Activated CD4-positive, alpha-beta memory T cell treated with anti-CD3 and anti-CD28 coated beads for 36 hours (primary cell): Measurements from ENCODE around the gene KSR1. TPM values are rescaled to one million over a fixed set of nuclear protein-coding genes. Genes with fewer than 3 reads are reported as not detected.
A peak's percentile ranks its signal among the peaks of the same experiment; 100 is the strongest.

Source experiments
- CTCF ChIA-PET: fragments of 350-600 bp; sonication (Branson Sonifier 250); formaldehyde crosslinking; loops from one replicate; lab custom pipeline; 2021; ENCODE audit warnings: antibody characterized with exemption, inconsistent platforms; lab: Charles Lee
- POLR2A ChIA-PET: fragments of 350-600 bp; sonication (Branson Sonifier 250); formaldehyde crosslinking; loops from one replicate; lab custom pipeline; 2021; ENCODE audit warnings: antibody characterized with exemption; lab: Charles Lee
- DNase-seq: peaks from one replicate; pipeline ENCODE4 v3.0.0-alpha.2; 2020
- H3K27ac Mint-ChIP-seq: one replicate; pipeline ENCODE4 v1.8.0; 2021; ENCODE audit warnings: mixed read lengths
- H3K27me3 Mint-ChIP-seq: one replicate; pipeline ENCODE4 v1.8.0; 2021; ENCODE audit warnings: mixed read lengths
- H3K36me3 Mint-ChIP-seq: one replicate; pipeline ENCODE4 v1.8.0; 2021; ENCODE audit warnings: mixed read lengths
- H3K4me1 Mint-ChIP-seq: one replicate; pipeline ENCODE4 v1.8.0; 2021; ENCODE audit warnings: low read depth, mixed read lengths
- H3K4me3 Mint-ChIP-seq: one replicate; pipeline ENCODE4 v1.8.0; 2021; ENCODE audit warnings: mild to moderate bottlenecking, mixed read lengths
- H3K9me3 Mint-ChIP-seq: one replicate; pipeline ENCODE4 v1.8.0; 2021; ENCODE audit warnings: mixed read lengths
- intact Hi-C: fragments of 100-400 bp; cut with micrococcal nuclease; formaldehyde crosslinking; loops from one replicate; pipeline ENCODE4 v1.15.1; 2023
- total RNA-seq, 2 experiments: library from RNA; stranded (reverse); gene quantifications; one replicate each; pipeline ENCODE4 v1.2.3, GENCODE V29; 2021

Gene KSR1
- total RNA-seq, 2 experiments from 2014 or later = 55.0 to 60.8 TPM

- Mint-ChIP-seq H3K27me3 (peaks cover 2% of the 10 kb centered on the region), H3K9me3 (no peaks in the 10 kb centered on the region), H3K4me3 (peak overlapping the region; percentile 64), H3K36me3 (peaks cover 5% of the 10 kb centered on the region), H3K4me1 (peaks cover 78% of the 10 kb centered on the region), H3K27ac (peak overlapping the region; percentile 90)
- POLR2A ChIA-PET = interaction anchor here (0.6 to 2.8 kb wide), 13 partner anchors 13 to 250 kb away, joined by 3 to 47 read pairs (median 3); partner anchors contain the start of gene KSR1
- CTCF ChIA-PET = interaction anchor here (0.6 to 3.1 kb wide), 16 partner anchors 22 to 261 kb away, joined by 3 to 16 read pairs (median 4); partner anchors contain the start of gene KSR1
- intact Hi-C loops = loop anchor here (1.0 to 2.0 kb wide), 6 partner anchors 16 to 78 kb away; no protein-coding TSS in a partner anchor
- peak; percentile 92 for DNase-seq
Observed at GRCh38 chr17:27544350-27545131, 88.3 kb downstream of the KSR1 start.

- Mint-ChIP-seq H3K27ac (peak overlapping the region; percentile 90), H3K9me3 (no peaks in the 10 kb centered on the region)
- POLR2A ChIA-PET = interaction anchor here (1.9 to 2.4 kb wide), 3 partner anchors 72 to 88 kb away, joined by 9 to 12 read pairs (median 11); partner anchors contain the start of gene KSR1
Observed at GRCh38 chr17:27545562-27546229, 89.4 kb downstream of the KSR1 start.

GRCh38 chr17:27546624-27547300 lies 90.5 kb downstream of the KSR1 start:
- H3K27ac Mint-ChIP-seq = peak overlapping the region; percentile 90
- no peak for DNase-seq
- H3K4me1 Mint-ChIP-seq = peaks cover 60% of the 10 kb centered on the region
- CTCF ChIA-PET = interaction anchor here (0.9 to 3.1 kb wide), 9 partner anchors 18 to 214 kb away, joined by 3 to 16 read pairs (median 4); partner anchors contain the start of gene KSR1
- H3K4me3 Mint-ChIP-seq = no peak overlapping the region
- H3K27me3 Mint-ChIP-seq = peaks cover 2% of the 10 kb centered on the region
- intact Hi-C loops = no loop called here
- H3K36me3 Mint-ChIP-seq = peaks cover 11% of the 10 kb centered on the region
- no peaks in the 10 kb centered on the region for H3K9me3 Mint-ChIP-seq
- POLR2A ChIA-PET = interaction anchor here (1.1 to 2.4 kb wide), 3 partner anchors 73 to 80 kb away, joined by 3 to 12 read pairs (median 11); no protein-coding TSS in a partner anchor

More at GRCh38 chr17:27545562-27546229, 89.4 kb downstream of the KSR1 start:
- Mint-ChIP-seq H3K27me3 (peaks cover 2% of the 10 kb centered on the region), H3K4me1 (peaks cover 66% of the 10 kb centered on the region), H3K4me3 (no peak overlapping the region), H3K36me3 (peaks cover 5% of the 10 kb centered on the region)
- DNase-seq = no peak
- intact Hi-C loops = loop anchor here (2.0 kb wide), 2 partner anchors 17 to 55 kb away; no protein-coding TSS in a partner anchor
- CTCF ChIA-PET = interaction anchor here (0.9 to 3.1 kb wide), 14 partner anchors 19 to 191 kb away, joined by 3 to 16 read pairs (median 5); partner anchors contain the start of gene KSR1

- H3K27me3 Mint-ChIP-seq = peaks cover 2% of the 10 kb centered on the region
- peaks cover 15% of the 10 kb centered on the region for H3K36me3 Mint-ChIP-seq
- intact Hi-C loops = no loop called here
- no peak for DNase-seq
- peak overlapping the region; percentile 90 for H3K27ac Mint-ChIP-seq
- H3K4me1 Mint-ChIP-seq = peaks cover 59% of the 10 kb centered on the region
- POLR2A ChIA-PET = interaction anchor here (0.9 to 2.4 kb wide), 4 partner anchors 13 to 81 kb away, joined by 3 to 12 read pairs (median 7); no protein-coding TSS in a partner anchor
- H3K9me3 Mint-ChIP-seq = no peaks in the 10 kb centered on the region
- H3K4me3 Mint-ChIP-seq = no peak overlapping the region
- CTCF ChIA-PET = interaction anchor here (0.9 to 2.9 kb wide), 5 partner anchors 22 to 214 kb away, joined by 3 to 9 read pairs (median 3); no protein-coding TSS in a partner anchor
Observed at GRCh38 chr17:27547301-27547683, 91.0 kb downstream of the KSR1 start.

GRCh38 chr17:27548369-27548768 lies 92.1 kb downstream of the KSR1 start:
- CTCF ChIA-PET = interaction anchor here (1.4 kb wide), 1 partner anchor 82 kb away, joined by 3 read pairs; no protein-coding TSS in a partner anchor
- Mint-ChIP-seq H3K4me3 (no peak overlapping the region), H3K4me1 (peaks cover 57% of the 10 kb centered on the region), H3K9me3 (no peaks in the 10 kb centered on the region), H3K27ac (no peak overlapping the region), H3K36me3 (peaks cover 20% of the 10 kb centered on the region), H3K27me3 (peaks cover 2% of the 10 kb centered on the region)
- POLR2A ChIA-PET = interaction anchor here (0.6 kb wide), 1 partner anchor 82 kb away, joined by 4 read pairs; no protein-coding TSS in a partner anchor
- no peak for DNase-seq
- intact Hi-C loops = no loop called here

- Mint-ChIP-seq H3K27me3 (peaks cover 2% of the 10 kb centered on the region), H3K4me3 (no peak overlapping the region), H3K36me3 (peaks cover 17% of the 10 kb centered on the region), H3K4me1 (peaks cover 47% of the 10 kb centered on the region), H3K27ac (no peak overlapping the region), H3K9me3 (no peaks in the 10 kb centered on the region)
- ChIA-PET POLR2A (no interaction called here), CTCF (interaction anchor here (0.8 kb wide), 1 partner anchor 50 kb away, joined by 3 read pairs; no protein-coding TSS in a partner anchor)
- no peak for DNase-seq
- intact Hi-C loops = no loop called here
Observed at GRCh38 chr17:27549251-27549893, 93.1 kb downstream of the KSR1 start.

GRCh38 chr17:27550291-27550930 lies 94.2 kb downstream of the KSR1 start:
- Mint-ChIP-seq H3K27me3 (no peaks in the 10 kb centered on the region), H3K27ac (no peak overlapping the region), H3K36me3 (peaks cover 18% of the 10 kb centered on the region), H3K4me1 (peaks cover 43% of the 10 kb centered on the region), H3K9me3 (no peaks in the 10 kb centered on the region), H3K4me3 (no peak overlapping the region)
- ChIA-PET CTCF (interaction anchor here (0.6 to 1.1 kb wide), 2 partner anchors 13 to 49 kb away, joined by 3 to 4 read pairs; no protein-coding TSS in a partner anchor), POLR2A (interaction anchor here (0.5 kb wide), 1 partner anchor 13 kb away, joined by 3 read pairs; no protein-coding TSS in a partner anchor)
- intact Hi-C loops = no loop called here
- DNase-seq = no peak

GRCh38 chr17:27550974-27551505 lies 94.8 kb downstream of the KSR1 start:
- POLR2A ChIA-PET = interaction anchor here (0.5 kb wide), 1 partner anchor 13 kb away, joined by 3 read pairs; no protein-coding TSS in a partner anchor
- DNase-seq = no peak

GRCh38 chr17:27551701-27552248 lies 95.5 kb downstream of the KSR1 start:
- Mint-ChIP-seq H3K27me3 (no peaks in the 10 kb centered on the region), H3K36me3 (peaks cover 21% of the 10 kb centered on the region), H3K9me3 (no peaks in the 10 kb centered on the region), H3K4me1 (peaks cover 29% of the 10 kb centered on the region), H3K4me3 (no peak overlapping the region), H3K27ac (no peak overlapping the region)
- DNase-seq = no peak
- ChIA-PET POLR2A (no interaction called here), CTCF (no interaction called here)
- intact Hi-C loops = no loop called here

More at GRCh38 chr17:27550974-27551505, 94.8 kb downstream of the KSR1 start:
- no peaks in the 10 kb centered on the region for H3K9me3 Mint-ChIP-seq
- H3K4me1 Mint-ChIP-seq = peaks cover 37% of the 10 kb centered on the region
- no peak overlapping the region for H3K4me3 Mint-ChIP-seq
- H3K36me3 Mint-ChIP-seq = peaks cover 18% of the 10 kb centered on the region
- no peak overlapping the region for H3K27ac Mint-ChIP-seq
- CTCF ChIA-PET = interaction anchor here (1.1 kb wide), 1 partner anchor 48 kb away, joined by 3 read pairs; no protein-coding TSS in a partner anchor
- no peaks in the 10 kb centered on the region for H3K27me3 Mint-ChIP-seq
- intact Hi-C loops = no loop called here

- Mint-ChIP-seq H3K27ac (no peak overlapping the region), H3K4me3 (no peak overlapping the region), H3K4me1 (peaks cover 24% of the 10 kb centered on the region), H3K36me3 (peaks cover 21% of the 10 kb centered on the region), H3K27me3 (no peaks in the 10 kb centered on the region), H3K9me3 (no peaks in the 10 kb centered on the region)
- intact Hi-C loops = no loop called here
- ChIA-PET POLR2A (no interaction called here), CTCF (interaction anchor here (0.6 to 1.6 kb wide), 2 partner anchors 12 to 47 kb away, joined by 3 to 4 read pairs; no protein-coding TSS in a partner anchor)
- DNase-seq = peak; percentile 36
Observed at GRCh38 chr17:27552276-27552732, 96.1 kb downstream of the KSR1 start.
